Measurements from ENCODE around the gene AMIGO1.

The AMIGO1 gene

DNA sequence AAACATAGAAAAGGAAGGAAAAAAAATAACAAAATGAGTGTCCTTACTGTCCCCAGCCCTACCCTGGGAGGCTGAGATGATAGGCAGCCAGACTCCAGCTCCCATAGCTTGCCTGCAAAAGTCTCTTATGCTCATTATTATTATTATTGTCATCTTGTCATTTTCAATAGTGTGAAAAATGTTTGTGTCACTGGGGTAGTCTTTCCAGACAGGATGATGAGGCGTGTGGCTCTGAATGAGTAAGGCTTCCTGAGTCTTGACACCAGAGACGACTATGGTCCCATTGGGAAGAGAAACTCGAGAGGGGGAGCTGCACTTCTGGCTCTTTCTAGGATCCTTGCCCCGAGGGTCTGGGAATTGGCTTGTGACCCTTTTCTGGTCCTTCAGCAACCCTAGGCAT is 16.7 kb downstream of the AMIGO1 start:
- Histone ChIP-seq H3F3A (ENCODE audit: low read depth) (no peaks in the 10 kb centered on the region), H3K4me3 (ENCODE audit: low read length, poor library complexity, severe bottlenecking) (no peak overlapping the region), H3K27me3 (ENCODE audit: insufficient read depth, low read length, poor library complexity, severe bottlenecking) (no peaks in the 10 kb centered on the region), H2AFZ (ENCODE audit: low read length) (no peak overlapping the region), H3K9ac (ENCODE audit: low read depth, low read length, poor library complexity, severe bottlenecking) (no peak overlapping the region), H3K79me2 (ENCODE audit: insufficient read depth, low read length) (peaks cover 30% of the 10 kb centered on the region), H3K9me2 (replicated peaks; ENCODE audit: low read depth, low read length) (no peaks in the 10 kb centered on the region), H3K9me3 (ENCODE audit: insufficient read depth, low read depth, low read length) (no peaks in the 10 kb centered on the region), H4K20me1 (ENCODE audit: insufficient read depth, low read length, poor library complexity, severe bottlenecking) (peaks cover 7% of the 10 kb centered on the region), H3K4me2 (ENCODE audit: low read depth, low read length, poor library complexity, severe bottlenecking) (no peak overlapping the region), H3K36me3 (ENCODE audit: insufficient read depth, low read length) (peaks cover 6% of the 10 kb centered on the region; the same call in 1 of the 2 replicates), H3K4me1 (ENCODE audit: insufficient read depth, low read length, poor library complexity, severe bottlenecking) (peaks cover 20% of the 10 kb centered on the region)
- TF ChIP-seq, protein P1, sequence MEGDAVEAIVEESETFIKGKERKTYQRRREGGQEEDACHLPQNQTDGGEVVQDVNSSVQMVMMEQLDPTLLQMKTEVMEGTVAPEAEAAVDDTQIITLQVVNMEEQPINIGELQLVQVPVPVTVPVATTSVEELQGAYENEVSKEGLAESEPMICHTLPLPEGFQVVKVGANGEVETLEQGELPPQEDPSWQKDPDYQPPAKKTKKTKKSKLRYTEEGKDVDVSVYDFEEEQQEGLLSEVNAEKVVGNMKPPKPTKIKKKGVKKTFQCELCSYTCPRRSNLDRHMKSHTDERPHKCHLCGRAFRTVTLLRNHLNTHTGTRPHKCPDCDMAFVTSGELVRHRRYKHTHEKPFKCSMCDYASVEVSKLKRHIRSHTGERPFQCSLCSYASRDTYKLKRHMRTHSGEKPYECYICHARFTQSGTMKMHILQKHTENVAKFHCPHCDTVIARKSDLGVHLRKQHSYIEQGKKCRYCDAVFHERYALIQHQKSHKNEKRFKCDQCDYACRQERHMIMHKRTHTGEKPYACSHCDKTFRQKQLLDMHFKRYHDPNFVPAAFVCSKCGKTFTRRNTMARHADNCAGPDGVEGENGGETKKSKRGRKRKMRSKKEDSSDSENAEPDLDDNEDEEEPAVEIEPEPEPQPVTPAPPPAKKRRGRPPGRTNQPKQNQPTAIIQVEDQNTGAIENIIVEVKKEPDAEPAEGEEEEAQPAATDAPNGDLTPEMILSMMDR (conservative IDR thresholded peaks at IDR 0.05; ENCODE audit: low read length): no peak
- no peak for TF ChIP-seq EZH2phosphoT487 (IDR thresholded peaks at IDR 0.05; ENCODE audit: borderline replicate concordance)

DNA sequence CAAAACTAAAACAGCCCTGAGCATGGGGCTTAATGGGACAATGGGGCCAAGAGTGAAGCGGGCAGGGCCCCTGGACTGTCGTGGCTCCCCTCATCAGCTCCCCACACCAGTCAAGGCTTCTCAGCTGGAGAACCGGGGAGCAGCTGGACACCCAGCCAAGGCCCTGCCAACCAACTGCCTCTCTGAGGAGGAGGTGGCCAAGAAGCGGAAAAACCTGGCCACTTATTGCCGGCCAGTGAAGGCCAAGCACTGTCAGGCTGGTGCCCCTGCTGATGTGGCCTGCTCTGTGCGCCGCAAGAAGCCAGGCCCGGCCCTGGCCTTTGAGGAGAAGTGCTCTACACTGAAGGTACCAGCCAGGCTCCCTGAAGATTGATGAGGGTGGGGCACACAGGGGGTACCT is 18.2 kb downstream of the AMIGO1 start:
- no peaks in the 10 kb centered on the region for H3F3A ChIP-seq (ENCODE audit: low read depth)

DNA sequence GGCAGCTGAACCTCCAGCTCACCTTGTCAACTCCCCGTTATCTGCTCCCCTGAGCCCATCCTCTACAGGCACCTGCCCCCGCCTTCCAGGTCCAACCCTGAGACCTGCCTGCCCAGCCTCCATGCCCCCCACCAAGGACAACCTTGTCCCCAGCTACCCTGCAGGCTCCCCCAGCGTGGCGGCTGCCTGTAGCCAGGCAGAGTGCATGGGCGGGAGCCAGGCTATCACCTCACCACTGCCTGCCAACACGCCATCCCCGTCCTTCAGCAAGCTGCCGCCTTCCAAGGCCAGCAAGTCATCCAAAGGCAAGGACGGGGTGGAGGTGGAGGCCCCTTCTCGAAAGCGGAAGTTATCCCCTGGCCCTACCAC is 18.6 kb downstream of the AMIGO1 start:
- Histone ChIP-seq H3K4me1 (ENCODE audit: insufficient read depth, low read length, poor library complexity, severe bottlenecking) (peaks cover 14% of the 10 kb centered on the region), H2AFZ (ENCODE audit: low read length) (no peak overlapping the region), H3K9me2 (replicated peaks; ENCODE audit: low read depth, low read length) (no peaks in the 10 kb centered on the region), H3F3A (ENCODE audit: low read depth) (no peaks in the 10 kb centered on the region), H3K79me2 (ENCODE audit: insufficient read depth, low read length) (peaks cover 17% of the 10 kb centered on the region), H3K4me2 (ENCODE audit: low read depth, low read length, poor library complexity, severe bottlenecking) (no peak overlapping the region), H4K20me1 (ENCODE audit: insufficient read depth, low read length, poor library complexity, severe bottlenecking) (peaks cover 7% of the 10 kb centered on the region), H3K9ac (ENCODE audit: low read depth, low read length, poor library complexity, severe bottlenecking) (no peak overlapping the region), H3K27me3 (ENCODE audit: insufficient read depth, low read length, poor library complexity, severe bottlenecking) (no peaks in the 10 kb centered on the region), H3K9me3 (ENCODE audit: insufficient read depth, low read depth, low read length) (no peaks in the 10 kb centered on the region), H3K36me3 (ENCODE audit: insufficient read depth, low read length) (peaks cover 1% of the 10 kb centered on the region; the same call in 1 of the 2 replicates), H3K4me3 (ENCODE audit: low read length, poor library complexity, severe bottlenecking) (no peak overlapping the region)
- no peak for TF ChIP-seq EZH2phosphoT487 (IDR thresholded peaks at IDR 0.05; ENCODE audit: borderline replicate concordance)
- TF ChIP-seq, protein P1 (conservative IDR thresholded peaks at IDR 0.05; ENCODE audit: low read length): no peak

More for the DNA sequence above, 18.2 kb downstream of the AMIGO1 start:
- peaks cover 6% of the 10 kb centered on the region; the same call in 1 of the 2 replicates for H3K36me3 ChIP-seq (ENCODE audit: insufficient read depth, low read length)
- peaks cover 20% of the 10 kb centered on the region for H3K79me2 ChIP-seq (ENCODE audit: insufficient read depth, low read length)
- H3K4me3 ChIP-seq (ENCODE audit: low read length, poor library complexity, severe bottlenecking): no peak overlapping the region
- TF ChIP-seq, protein P1 (conservative IDR thresholded peaks at IDR 0.05; ENCODE audit: low read length): no peak
- TF ChIP-seq EZH2phosphoT487 (IDR thresholded peaks at IDR 0.05; ENCODE audit: borderline replicate concordance): no peak
- H4K20me1 ChIP-seq (ENCODE audit: insufficient read depth, low read length, poor library complexity, severe bottlenecking): peaks cover 7% of the 10 kb centered on the region
- no peak overlapping the region for H3K9ac ChIP-seq (ENCODE audit: low read depth, low read length, poor library complexity, severe bottlenecking)
- H3K9me3 ChIP-seq (ENCODE audit: insufficient read depth, low read depth, low read length): no peaks in the 10 kb centered on the region
- H3K27me3 ChIP-seq (ENCODE audit: insufficient read depth, low read length, poor library complexity, severe bottlenecking): no peaks in the 10 kb centered on the region
- peaks cover 14% of the 10 kb centered on the region for H3K4me1 ChIP-seq (ENCODE audit: insufficient read depth, low read length, poor library complexity, severe bottlenecking)
- no peak overlapping the region for H2AFZ ChIP-seq (ENCODE audit: low read length)
- no peak overlapping the region for H3K4me2 ChIP-seq (ENCODE audit: low read depth, low read length, poor library complexity, severe bottlenecking)
- H3K9me2 ChIP-seq (replicated peaks; ENCODE audit: low read depth, low read length): no peaks in the 10 kb centered on the region

All from Loucy (cell line).